GM23338 (cell line): ENCODE measurements around the gene ZBTB46. TPM values are rescaled to one million over a fixed set of nuclear protein-coding genes. Genes with fewer than 3 reads are reported as not detected.

Experiments used
- ATAC-seq: fragments of 200-7000 bp; cut with Tn5 transposase; 3 replicates; pipeline ENCODE4 v1.9.1; 2020
- DNase-seq: peaks from one replicate; pipeline ENCODE4 v3.0.0-alpha.2; 2015; ENCODE audit warnings: low spot score
- H2AFZ ChIP-seq: fragments of 200-600 bp; sonication (generic); 2 replicates; pipeline ENCODE4 v1.8.0; 2016; ENCODE audit warnings: antibody characterized with exemption, mild to moderate bottlenecking, moderate library complexity
- H3F3A ChIP-seq: fragments of 200-600 bp; sonication (generic); replicated peaks from 2 replicates; pipeline ENCODE4 v1.8.0; 2017; ENCODE audit warnings: antibody characterized with exemption, mixed run types, low read depth
- H3K27ac ChIP-seq: fragments of 200-600 bp; sonication (generic); 2 replicates; pipeline ENCODE4 v1.6.1; 2016; ENCODE audit warnings: low read depth
- H3K27me3 ChIP-seq: fragments of 200-600 bp; sonication (generic); 2 replicates; pipeline ENCODE4 v1.8.0; 2016; ENCODE audit warnings: mild to moderate bottlenecking, mixed run types, moderate library complexity; ENCODE audit not compliant: insufficient read depth
- H3K36me3 ChIP-seq: fragments of 200-600 bp; sonication (generic); 2 replicates; pipeline ENCODE4 v1.8.0; 2016; ENCODE audit warnings: mild to moderate bottlenecking; ENCODE audit not compliant: insufficient read depth
- H3K4me1 ChIP-seq: fragments of 200-600 bp; sonication (generic); 2 replicates; pipeline ENCODE4 v1.8.0; 2016; ENCODE audit warnings: mild to moderate bottlenecking, moderate library complexity; ENCODE audit not compliant: insufficient read depth
- H3K4me2 ChIP-seq: fragments of 200-600 bp; sonication (generic); 2 replicates; pipeline ENCODE4 v1.7.1; 2017; ENCODE audit warnings: mixed run types
- H3K4me3 ChIP-seq: fragments of 200-600 bp; sonication (generic); 2 replicates; pipeline ENCODE4 v1.6.1; 2016; ENCODE audit warnings: mixed run types
- H3K79me2 ChIP-seq: fragments of 200-600 bp; sonication (generic); replicated peaks from 2 replicates; pipeline ENCODE4 v1.8.0; 2017; ENCODE audit warnings: mild to moderate bottlenecking; ENCODE audit not compliant: insufficient read depth
- H3K9me2 ChIP-seq: fragments of 200-600 bp; sonication (generic); 2 replicates; pipeline ENCODE4 v1.8.0; 2017; ENCODE audit not compliant: insufficient read depth
- H4K20me1 ChIP-seq: fragments of 200-600 bp; sonication (generic); replicated peaks from 2 replicates; pipeline ENCODE4 v1.8.0; 2017; ENCODE audit warnings: mild to moderate bottlenecking; ENCODE audit not compliant: insufficient read depth
- H3K27ac Mint-ChIP-seq: 2 replicates; pipeline ENCODE4 v1.8.0; 2020; ENCODE audit warnings: inconsistent platforms, mild to moderate bottlenecking, moderate library complexity, mixed read lengths
- H3K27me3 Mint-ChIP-seq: 3 replicates; pipeline ENCODE4 v1.8.0; 2022; ENCODE audit warnings: low read depth, mild to moderate bottlenecking, moderate library complexity, mixed read lengths, inconsistent platforms; ENCODE audit not compliant: insufficient read depth, poor library complexity
- H3K36me3 Mint-ChIP-seq: 3 replicates; pipeline ENCODE4 v1.8.0; 2021; ENCODE audit warnings: low read depth, mild to moderate bottlenecking, inconsistent platforms, moderate library complexity, mixed read lengths
- H3K4me1 Mint-ChIP-seq: 3 replicates; pipeline ENCODE4 v1.8.0; 2020; ENCODE audit warnings: mild to moderate bottlenecking, inconsistent platforms, mixed read lengths
- H3K4me3 Mint-ChIP-seq: 3 replicates; pipeline ENCODE4 v1.8.0; 2021; ENCODE audit warnings: moderate library complexity, mild to moderate bottlenecking, inconsistent platforms, mixed read lengths
- H3K9me3 Mint-ChIP-seq: 3 replicates; pipeline ENCODE4 v1.8.0; 2020; ENCODE audit warnings: moderate library complexity, mild to moderate bottlenecking, inconsistent platforms, mixed read lengths
- CREB1 ChIP-seq: fragments of 250-450 bp; sonication (Bioruptor Pico); IDR thresholded peaks from 2 replicates; pipeline ENCODE4 v1.5.0; 2020; ENCODE audit warnings: low read depth, mild to moderate bottlenecking, moderate library complexity
- CTCF ChIP-seq, 2 experiments: fragments of 200-600 bp in 1 of 2; sonication (generic) in 1 of 2; conservative IDR thresholded peaks; 2 replicates each; pipeline versions ENCODE4 v1.5.1 to v1.6.1; 2016 to 2017; ENCODE audit warnings: antibody characterized with exemption in 2 of 2, low read depth in 2 of 2, mild to moderate bottlenecking in 2 of 2, moderate library complexity in 1 of 2
- ETS1 ChIP-seq: IDR thresholded peaks from 2 replicates; pipeline ENCODE4 v1.6.1; 2016; ENCODE audit warnings: antibody characterized with exemption
- EZH2 ChIP-seq: fragments of 200-600 bp; sonication (generic); IDR thresholded peaks from one replicate; pipeline ENCODE4 v1.8.0; 2017; ENCODE audit warnings: antibody characterized with exemption, mild to moderate bottlenecking, low read depth; ENCODE audit not compliant: unreplicated experiment
- EZH2phosphoT487 ChIP-seq: fragments of 200-600 bp; sonication (generic); IDR thresholded peaks from one replicate; pipeline ENCODE4 v1.8.1; 2018; ENCODE audit warnings: antibody characterized with exemption; ENCODE audit not compliant: unreplicated experiment
- JUNB ChIP-seq: IDR thresholded peaks from one replicate; pipeline ENCODE4 v1.6.1; 2016; ENCODE audit warnings: antibody characterized with exemption; ENCODE audit not compliant: unreplicated experiment
- NANOG ChIP-seq: IDR thresholded peaks from 2 replicates; pipeline ENCODE4 v1.6.1; 2016; ENCODE audit warnings: antibody characterized with exemption, borderline replicate concordance
- POLR2AphosphoS5 ChIP-seq: IDR thresholded peaks from 2 replicates; pipeline ENCODE4 v1.6.1; 2016; ENCODE audit warnings: antibody characterized with exemption, low read depth
- REST ChIP-seq: IDR thresholded peaks from one replicate; pipeline ENCODE4 v1.6.1; 2018; ENCODE audit warnings: antibody characterized with exemption; ENCODE audit not compliant: unreplicated experiment
- STAT1 ChIP-seq: IDR thresholded peaks from one replicate; pipeline ENCODE4 v1.6.1; 2016; ENCODE audit warnings: antibody characterized with exemption; ENCODE audit not compliant: unreplicated experiment
- ZNF114 ChIP-seq: fragments of 250-450 bp; sonication (Bioruptor Pico); IDR thresholded peaks from 2 replicates; pipeline ENCODE4 v1.5.0; 2020; ENCODE audit warnings: mild to moderate bottlenecking, moderate library complexity
- ZNF331 ChIP-seq: fragments of 250-450 bp; sonication (Bioruptor Pico); IDR thresholded peaks from 2 replicates; pipeline ENCODE4 v1.5.0; 2020; ENCODE audit warnings: low read depth, mild to moderate bottlenecking, moderate library complexity
- polyA plus RNA-seq: library from polyadenylated mRNA; unstranded; fragments of >200 nt; fragmentation: Nextera tagmentation; extraction: Ambion mirVana; gene quantifications from 2 replicates; pipeline ENCODE4 v1.2.1, GENCODE V29; 2016
- total RNA-seq: library from RNA; depleted of rRNA; stranded (reverse); fragments of >200 nt; shearing (Covaris generic); gene quantifications from 2 replicates; pipeline ENCODE4 v1.2.3, GENCODE V29; 2014
- TF ChIP-seq, protein P1 (sequence below): fragments of 250-450 bp; sonication (Bioruptor Pico); IDR thresholded peaks from 2 replicates; pipeline ENCODE4 v1.5.0; 2020; ENCODE audit warnings: mild to moderate bottlenecking, moderate library complexity

The ZBTB46 gene
- total and polyA plus RNA-seq, 2 experiments from 2014 or later, result 3.2 to 26.9 TPM

DNA sequence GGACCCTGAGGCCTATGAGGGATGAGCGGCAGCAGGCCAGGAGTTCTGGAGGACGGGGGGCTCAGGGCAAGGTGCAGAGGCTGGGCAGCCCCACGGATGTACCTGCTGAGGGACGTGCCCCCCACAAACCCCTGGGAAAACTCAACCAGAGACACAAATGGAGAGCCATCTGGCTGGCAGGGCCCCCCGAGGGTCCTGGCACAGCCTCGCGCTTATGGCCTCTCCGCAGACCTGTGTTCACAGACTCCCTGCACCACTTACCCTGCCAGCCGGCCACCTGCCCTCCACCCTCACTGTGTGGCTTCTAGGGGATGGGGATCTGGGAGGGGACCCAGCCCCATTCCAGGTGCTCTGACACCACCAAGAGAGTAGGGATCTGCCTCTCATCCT is 3.4 kb upstream of the ZBTB46 start:
- Histone ChIP-seq H3K9me2 (no peaks in the 10 kb centered on the region), H3K4me2 (peak overlapping the region; percentile 58; the same call in 1 of the 2 replicates), H3F3A (peaks cover 19% of the 10 kb centered on the region; the same call in 1 of the 2 replicates), H3K4me1 (peaks cover 24% of the 10 kb centered on the region), H3K27ac (no peak overlapping the region), H3K36me3 (no peaks in the 10 kb centered on the region), H3K27me3 (peaks cover 34% of the 10 kb centered on the region), H4K20me1 (peaks cover 5% of the 10 kb centered on the region; the same call in 1 of the 2 replicates), H3K4me3 (peak overlapping the region; percentile 36; the same call in 1 of the 2 replicates), H2AFZ (no peak overlapping the region), H3K79me2 (peaks cover 4% of the 10 kb centered on the region; the same call in 1 of the 2 replicates)
- no peak for DNase-seq
- peaks cover 26% of the 10 kb centered on the region for H3K27me3 Mint-ChIP-seq
- H3K4me3 Mint-ChIP-seq, result no peak overlapping the region
- TF ChIP-seq NANOG, result no peak
- no peak for TF ChIP-seq EZH2phosphoT487
- no peak for TF ChIP-seq CTCF (conservative IDR thresholded peaks at IDR 0.05; ENCODE audit: low read depth in 2 of 2)
- TF ChIP-seq ETS1, result no peak
- no peak for TF ChIP-seq ZNF331
- no peak for TF ChIP-seq REST
- TF ChIP-seq CREB1 (CRISPR knock-in tag), result no peak
- TF ChIP-seq STAT1, result no peak
- TF ChIP-seq, protein P1, sequence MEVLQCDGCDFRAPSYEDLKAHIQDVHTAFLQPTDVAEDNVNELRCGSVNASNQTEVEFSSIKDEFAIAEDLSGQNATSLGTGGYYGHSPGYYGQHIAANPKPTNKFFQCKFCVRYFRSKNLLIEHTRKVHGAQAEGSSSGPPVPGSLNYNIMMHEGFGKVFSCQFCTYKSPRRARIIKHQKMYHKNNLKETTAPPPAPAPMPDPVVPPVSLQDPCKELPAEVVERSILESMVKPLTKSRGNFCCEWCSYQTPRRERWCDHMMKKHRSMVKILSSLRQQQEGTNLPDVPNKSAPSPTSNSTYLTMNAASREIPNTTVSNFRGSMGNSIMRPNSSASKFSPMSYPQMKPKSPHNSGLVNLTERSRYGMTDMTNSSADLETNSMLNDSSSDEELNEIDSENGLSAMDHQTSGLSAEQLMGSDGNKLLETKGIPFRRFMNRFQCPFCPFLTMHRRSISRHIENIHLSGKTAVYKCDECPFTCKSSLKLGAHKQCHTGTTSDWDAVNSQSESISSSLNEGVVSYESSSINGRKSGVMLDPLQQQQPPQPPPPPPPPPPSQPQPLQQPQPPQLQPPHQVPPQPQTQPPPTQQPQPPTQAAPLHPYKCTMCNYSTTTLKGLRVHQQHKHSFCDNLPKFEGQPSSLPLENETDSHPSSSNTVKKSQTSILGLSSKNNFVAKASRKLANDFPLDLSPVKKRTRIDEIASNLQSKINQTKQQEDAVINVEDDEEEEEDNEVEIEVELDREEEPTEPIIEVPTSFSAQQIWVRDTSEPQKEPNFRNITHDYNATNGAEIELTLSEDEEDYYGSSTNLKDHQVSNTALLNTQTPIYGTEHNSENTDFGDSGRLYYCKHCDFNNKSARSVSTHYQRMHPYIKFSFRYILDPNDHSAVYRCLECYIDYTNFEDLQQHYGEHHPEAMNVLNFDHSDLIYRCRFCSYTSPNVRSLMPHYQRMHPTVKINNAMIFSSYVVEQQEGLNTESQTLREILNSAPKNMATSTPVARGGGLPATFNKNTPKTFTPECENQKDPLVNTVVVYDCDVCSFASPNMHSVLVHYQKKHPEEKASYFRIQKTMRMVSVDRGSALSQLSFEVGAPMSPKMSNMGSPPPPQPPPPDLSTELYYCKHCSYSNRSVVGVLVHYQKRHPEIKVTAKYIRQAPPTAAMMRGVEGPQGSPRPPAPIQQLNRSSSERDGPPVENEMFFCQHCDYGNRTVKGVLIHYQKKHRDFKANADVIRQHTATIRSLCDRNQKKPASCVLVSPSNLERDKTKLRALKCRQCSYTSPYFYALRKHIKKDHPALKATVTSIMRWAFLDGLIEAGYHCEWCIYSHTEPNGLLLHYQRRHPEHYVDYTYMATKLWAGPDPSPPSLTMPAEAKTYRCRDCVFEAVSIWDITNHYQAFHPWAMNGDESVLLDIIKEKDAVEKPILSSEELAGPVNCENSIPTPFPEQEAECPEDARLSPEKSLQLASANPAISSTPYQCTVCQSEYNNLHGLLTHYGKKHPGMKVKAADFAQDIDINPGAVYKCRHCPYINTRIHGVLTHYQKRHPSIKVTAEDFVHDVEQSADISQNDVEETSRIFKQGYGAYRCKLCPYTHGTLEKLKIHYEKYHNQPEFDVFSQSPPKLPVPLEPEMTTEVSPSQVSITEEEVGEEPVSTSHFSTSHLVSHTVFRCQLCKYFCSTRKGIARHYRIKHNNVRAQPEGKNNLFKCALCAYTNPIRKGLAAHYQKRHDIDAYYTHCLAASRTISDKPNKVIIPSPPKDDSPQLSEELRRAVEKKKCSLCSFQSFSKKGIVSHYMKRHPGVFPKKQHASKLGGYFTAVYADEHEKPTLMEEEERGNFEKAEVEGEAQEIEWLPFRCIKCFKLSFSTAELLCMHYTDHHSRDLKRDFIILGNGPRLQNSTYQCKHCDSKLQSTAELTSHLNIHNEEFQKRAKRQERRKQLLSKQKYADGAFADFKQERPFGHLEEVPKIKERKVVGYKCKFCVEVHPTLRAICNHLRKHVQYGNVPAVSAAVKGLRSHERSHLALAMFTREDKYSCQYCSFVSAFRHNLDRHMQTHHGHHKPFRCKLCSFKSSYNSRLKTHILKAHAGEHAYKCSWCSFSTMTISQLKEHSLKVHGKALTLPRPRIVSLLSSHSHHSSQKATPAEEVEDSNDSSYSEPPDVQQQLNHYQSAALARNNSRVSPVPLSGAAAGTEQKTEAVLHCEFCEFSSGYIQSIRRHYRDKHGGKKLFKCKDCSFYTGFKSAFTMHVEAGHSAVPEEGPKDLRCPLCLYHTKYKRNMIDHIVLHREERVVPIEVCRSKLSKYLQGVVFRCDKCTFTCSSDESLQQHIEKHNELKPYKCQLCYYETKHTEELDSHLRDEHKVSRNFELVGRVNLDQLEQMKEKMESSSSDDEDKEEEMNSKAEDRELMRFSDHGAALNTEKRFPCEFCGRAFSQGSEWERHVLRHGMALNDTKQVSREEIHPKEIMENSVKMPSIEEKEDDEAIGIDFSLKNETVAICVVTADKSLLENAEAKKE, result no peak
- TF ChIP-seq POLR2AphosphoS5, result no peak
- no peak for TF ChIP-seq JUNB
- TF ChIP-seq EZH2, result no peak
- TF ChIP-seq ZNF114 (CRISPR knock-in tag), result no peak
- H3K36me3 Mint-ChIP-seq, result no peaks in the 10 kb centered on the region; the same call in 2 of the 3 replicates
- peaks cover 29% of the 10 kb centered on the region for H3K4me1 Mint-ChIP-seq
- peak; percentile 1; the same call in 2 of the 3 replicates for ATAC-seq
- no peaks in the 10 kb centered on the region for H3K9me3 Mint-ChIP-seq
- H3K27ac Mint-ChIP-seq, result no peak overlapping the region
